Nephron progenitor cell (in vitro differentiated cells): ENCODE data around the gene NEK2.

ENCODE experiments used
- DNase-seq: peaks from one replicate; pipeline ENCODE4 v3.0.0; 2021
- H3K27ac Mint-ChIP-seq: 2 replicates; pipeline ENCODE4 v1.8.0; 2021; ENCODE audit warnings: mild to moderate bottlenecking, moderate library complexity, mixed read lengths
- H3K27me3 Mint-ChIP-seq: 2 replicates; pipeline ENCODE4 v1.8.0; 2021; ENCODE audit warnings: mild to moderate bottlenecking, low read depth, mixed read lengths; ENCODE audit not compliant: poor library complexity
- H3K36me3 Mint-ChIP-seq: 2 replicates; pipeline ENCODE4 v1.8.0; 2021; ENCODE audit warnings: low read depth, mixed read lengths
- H3K4me1 Mint-ChIP-seq: 2 replicates; pipeline ENCODE4 v1.8.0; 2021; ENCODE audit warnings: mixed read lengths
- H3K4me3 Mint-ChIP-seq: 2 replicates; pipeline ENCODE4 v1.8.0; 2021; ENCODE audit warnings: mild to moderate bottlenecking, moderate library complexity, mixed read lengths
- H3K9me3 Mint-ChIP-seq: 2 replicates; pipeline ENCODE4 v1.8.0; 2021; ENCODE audit warnings: mild to moderate bottlenecking, moderate library complexity, mixed read lengths
- CTCF ChIP-seq: fragments of 200-600 bp; sonication (generic); IDR thresholded peaks from 2 replicates; pipeline ENCODE4 v1.5.0; 2021; ENCODE audit warnings: antibody characterized with exemption

NEK2 gene

GRCh38 chr1:211621447-211622198, 53.8 kb downstream of the NEK2 start:
- DNase-seq = no peak
- no peak for TF ChIP-seq CTCF
- no peak overlapping the region for H3K4me3 Mint-ChIP-seq
- H3K4me1 Mint-ChIP-seq = peaks cover 6% of the 10 kb centered on the region
- no peaks in the 10 kb centered on the region for H3K36me3 Mint-ChIP-seq
- H3K27ac Mint-ChIP-seq = no peak overlapping the region
- H3K9me3 Mint-ChIP-seq = no peaks in the 10 kb centered on the region
- H3K27me3 Mint-ChIP-seq = peaks cover 4% of the 10 kb centered on the region

GRCh38 chr1:211620097-211620496, 55.3 kb downstream of the NEK2 start:
- DNase-seq = no peak
- no peaks in the 10 kb centered on the region for H3K9me3 Mint-ChIP-seq
- no peak for TF ChIP-seq CTCF
- peaks cover 6% of the 10 kb centered on the region for H3K4me1 Mint-ChIP-seq
- no peak overlapping the region for H3K4me3 Mint-ChIP-seq
- no peaks in the 10 kb centered on the region for H3K36me3 Mint-ChIP-seq
- peaks cover 4% of the 10 kb centered on the region for H3K27me3 Mint-ChIP-seq
- peak overlapping the region; percentile 18 for H3K27ac Mint-ChIP-seq

GRCh38 chr1:211619033-211619996, 56.1 kb downstream of the NEK2 start:
- peaks cover 6% of the 10 kb centered on the region for H3K4me1 Mint-ChIP-seq
- H3K9me3 Mint-ChIP-seq = no peaks in the 10 kb centered on the region
- H3K4me3 Mint-ChIP-seq = no peak overlapping the region
- no peak for TF ChIP-seq CTCF
- peaks cover 6% of the 10 kb centered on the region for H3K27me3 Mint-ChIP-seq
- no peak for DNase-seq
- H3K36me3 Mint-ChIP-seq = no peaks in the 10 kb centered on the region
- no peak overlapping the region for H3K27ac Mint-ChIP-seq

GRCh38 chr1:211616965-211617297, 58.5 kb downstream of the NEK2 start:
- H3K4me1 Mint-ChIP-seq = peaks cover 18% of the 10 kb centered on the region
- H3K27me3 Mint-ChIP-seq = peaks cover 13% of the 10 kb centered on the region
- no peak for DNase-seq
- H3K9me3 Mint-ChIP-seq = no peaks in the 10 kb centered on the region
- H3K27ac Mint-ChIP-seq = no peak overlapping the region
- no peak overlapping the region for H3K4me3 Mint-ChIP-seq
- no peaks in the 10 kb centered on the region for H3K36me3 Mint-ChIP-seq
- no peak for TF ChIP-seq CTCF

- no peak overlapping the region for H3K27ac Mint-ChIP-seq
- H3K4me3 Mint-ChIP-seq = no peak overlapping the region
- H3K9me3 Mint-ChIP-seq = no peaks in the 10 kb centered on the region
- no peak for TF ChIP-seq CTCF
- no peaks in the 10 kb centered on the region for H3K36me3 Mint-ChIP-seq
- DNase-seq = no peak
- peaks cover 22% of the 10 kb centered on the region for H3K4me1 Mint-ChIP-seq
- peaks cover 16% of the 10 kb centered on the region for H3K27me3 Mint-ChIP-seq
Measured at GRCh38 chr1:211616231-211616964, 59.0 kb downstream of the NEK2 start.
